Bronchial epithelial cell (primary cell): ENCODE measurements around the gene ARPC1B. TPM values are rescaled to one million over a fixed set of nuclear protein-coding genes. Genes with fewer than 3 reads are reported as not detected.

Experiments used
- DNase-seq: peaks from one replicate; pipeline ENCODE4 v3.0.0-alpha.2; 2010; ENCODE audit warnings: low read depth
- FAIRE-seq: peaks from 2 replicates; lab custom pipeline; 2011; peaks lifted over from hg19 to GRCh38; lab: Jason Lieb, UNC
- H3K27me3 ChIP-seq: 2 replicates; pipeline ENCODE4 v1.5.1; 2011; ENCODE audit warnings: low read length; ENCODE audit not compliant: control insufficient read depth, insufficient read depth
- H3K36me3 ChIP-seq: 2 replicates; pipeline ENCODE4 v1.5.1; 2011; ENCODE audit warnings: low read length; ENCODE audit not compliant: control insufficient read depth, insufficient read depth
- H3K4me3 ChIP-seq: 2 replicates; pipeline ENCODE4 v1.5.1; 2011; ENCODE audit warnings: mild to moderate bottlenecking, low read depth, low read length, control low read depth
- CTCF ChIP-seq: IDR thresholded peaks from 2 replicates; pipeline ENCODE4 v1.5.1; 2011; ENCODE audit warnings: mild to moderate bottlenecking, moderate library complexity, low read length, control low read depth, inconsistent platforms; ENCODE audit not compliant: insufficient read depth, severe bottlenecking
- total RNA-seq: library from RNA; depleted of rRNA; stranded (reverse); fragments of >200 nt; gene quantifications from 2 replicates; pipeline ENCODE4 v1.2.1, GENCODE V29; 2014

The ARPC1B gene
- total RNA-seq, 1 donor from 2014 or later: 569 TPM

GRCh38 chr7:99365318-99366141 lies 9.0 kb upstream of the ARPC1B start:
- TF ChIP-seq CTCF: peak; percentile 87
- H3K27me3 ChIP-seq: no peaks in the 10 kb centered on the region
- DNase-seq (peak; percentile 55), FAIRE-seq (no peak)
- peaks cover 27% of the 10 kb centered on the region for H3K36me3 ChIP-seq
- no peak overlapping the region for H3K4me3 ChIP-seq

GRCh38 chr7:99366646-99367045 lies 7.9 kb upstream of the ARPC1B start:
- Histone ChIP-seq H3K36me3 (peaks cover 25% of the 10 kb centered on the region), H3K4me3 (no peak overlapping the region), H3K27me3 (no peaks in the 10 kb centered on the region)
- TF ChIP-seq CTCF: no peak
- no peak for FAIRE-seq
- DNase-seq: no peak

GRCh38 chr7:99368750-99369389 lies 5.7 kb upstream of the ARPC1B start:
- no peaks in the 10 kb centered on the region for H3K27me3 ChIP-seq
- peaks cover 20% of the 10 kb centered on the region for H3K36me3 ChIP-seq
- no peak for FAIRE-seq
- no peak for TF ChIP-seq CTCF
- DNase-seq: peak; percentile 62
- H3K4me3 ChIP-seq: no peak overlapping the region

- no peak for TF ChIP-seq CTCF
- no peak for DNase-seq
- H3K36me3 ChIP-seq: peaks cover 16% of the 10 kb centered on the region
- no peak overlapping the region for H3K4me3 ChIP-seq
- H3K27me3 ChIP-seq: no peaks in the 10 kb centered on the region
- no peak for FAIRE-seq
Observed at GRCh38 chr7:99369767-99370391, 4.7 kb upstream of the ARPC1B start.

GRCh38 chr7:99371376-99371920 lies 3.1 kb upstream of the ARPC1B start:
- FAIRE-seq (no peak), DNase-seq (no peak)
- Histone ChIP-seq H3K36me3 (peaks cover 8% of the 10 kb centered on the region), H3K27me3 (no peaks in the 10 kb centered on the region), H3K4me3 (no peak overlapping the region)
- TF ChIP-seq CTCF: no peak
